Endodermal cell (in vitro differentiated cells): ENCODE results near the gene SYCP2. TPM values are rescaled to one million over a fixed set of nuclear protein-coding genes. Genes with fewer than 3 reads are reported as not detected.
A peak's percentile ranks its signal among the peaks of the same experiment; 100 is the strongest.

ENCODE experiments used
- DNase-seq: peaks from one replicate; pipeline ENCODE4 v3.0.0-alpha.2; 2017
- H3K27ac ChIP-seq: 2 replicates; pipeline ENCODE4 v1.5.1; 2013; ENCODE audit warnings: mild to moderate bottlenecking, low read depth, low read length, moderate library complexity
- H3K27me3 ChIP-seq: 2 replicates; pipeline ENCODE4 v1.6.1; 2013; ENCODE audit warnings: mild to moderate bottlenecking, low read length, moderate library complexity; ENCODE audit not compliant: insufficient read depth, control insufficient read depth, poor library complexity, severe bottlenecking
- H3K36me3 ChIP-seq: 2 replicates; pipeline ENCODE4 v1.7.0; 2013; ENCODE audit warnings: mild to moderate bottlenecking, low read length, moderate library complexity; ENCODE audit not compliant: control insufficient read depth, insufficient read depth
- H3K4me1 ChIP-seq: one replicate; pipeline ENCODE4 v1.7.0; 2013; ENCODE audit warnings: low read length; ENCODE audit not compliant: control insufficient read depth, insufficient read depth
- H3K4me3 ChIP-seq: 2 replicates; pipeline ENCODE4 v1.5.1; 2013; ENCODE audit warnings: mild to moderate bottlenecking, low read length, moderate library complexity
- H3K9ac ChIP-seq: 2 replicates; pipeline ENCODE4 v1.6.1; 2013; ENCODE audit warnings: mild to moderate bottlenecking, low read length, moderate library complexity; ENCODE audit not compliant: poor library complexity, severe bottlenecking; ENCODE audit errors: extremely low read depth
- H3K9me3 ChIP-seq: 2 replicates; pipeline ENCODE4 v1.6.1; 2013; ENCODE audit warnings: mild to moderate bottlenecking, low read length, moderate library complexity; ENCODE audit not compliant: control insufficient read depth
- H3K27ac Mint-ChIP-seq: 2 replicates; pipeline ENCODE4 v1.8.0; 2020; ENCODE audit warnings: mixed read lengths
- H3K27me3 Mint-ChIP-seq: 2 replicates; pipeline ENCODE4 v1.8.0; 2021; ENCODE audit warnings: mild to moderate bottlenecking, mixed read lengths; ENCODE audit not compliant: insufficient read depth
- H3K36me3 Mint-ChIP-seq: 2 replicates; pipeline ENCODE4 v1.8.0; 2020; ENCODE audit warnings: low read depth, mixed read lengths
- H3K4me1 Mint-ChIP-seq: 2 replicates; pipeline ENCODE4 v1.8.0; 2020; ENCODE audit warnings: mixed read lengths
- H3K4me3 Mint-ChIP-seq: 2 replicates; pipeline ENCODE4 v1.8.0; 2020; ENCODE audit warnings: mild to moderate bottlenecking, moderate library complexity, mixed read lengths
- H3K9me3 Mint-ChIP-seq: 2 replicates; pipeline ENCODE4 v1.8.0; 2020; ENCODE audit warnings: mild to moderate bottlenecking, mixed read lengths
- WGBS, 2 experiments: methylation state at CpG; one replicate each; pipeline versions ENCODE4 v1.1.5 to v1.1.7; 2013; ENCODE audit warnings: missing lambda C conversion rate in 2 of 2, mixed read lengths in 1 of 2; ENCODE audit not compliant: insufficient coverage in 1 of 2, insufficient read length in 1 of 2; 5-methylcytosine and 5-hydroxymethylcytosine counted together
- total RNA-seq, 2 donors: library from RNA; stranded (reverse); fragmentation: NEBNext Ultra II Directional in 1 of 2; extraction: Animal tissue kit (Norgen Biotek cat#: 25700) in 1 of 2; gene quantifications; 2 replicates in 1 of 2; 3 replicates in 1 of 2; pipeline ENCODE4 v1.2.1, GENCODE V29; 2021
- TF ChIP-seq, protein P1 (sequence below): fragments of 200-600 bp; sonication (generic); conservative IDR thresholded peaks from 2 replicates; pipeline ENCODE4 v1.5.0; 2021; ENCODE audit warnings: antibody characterized with exemption, mild to moderate bottlenecking

Gene SYCP2
- total RNA-seq, 2 donors from 2014 or later, result 1.2 to 1.4 TPM

DNA sequence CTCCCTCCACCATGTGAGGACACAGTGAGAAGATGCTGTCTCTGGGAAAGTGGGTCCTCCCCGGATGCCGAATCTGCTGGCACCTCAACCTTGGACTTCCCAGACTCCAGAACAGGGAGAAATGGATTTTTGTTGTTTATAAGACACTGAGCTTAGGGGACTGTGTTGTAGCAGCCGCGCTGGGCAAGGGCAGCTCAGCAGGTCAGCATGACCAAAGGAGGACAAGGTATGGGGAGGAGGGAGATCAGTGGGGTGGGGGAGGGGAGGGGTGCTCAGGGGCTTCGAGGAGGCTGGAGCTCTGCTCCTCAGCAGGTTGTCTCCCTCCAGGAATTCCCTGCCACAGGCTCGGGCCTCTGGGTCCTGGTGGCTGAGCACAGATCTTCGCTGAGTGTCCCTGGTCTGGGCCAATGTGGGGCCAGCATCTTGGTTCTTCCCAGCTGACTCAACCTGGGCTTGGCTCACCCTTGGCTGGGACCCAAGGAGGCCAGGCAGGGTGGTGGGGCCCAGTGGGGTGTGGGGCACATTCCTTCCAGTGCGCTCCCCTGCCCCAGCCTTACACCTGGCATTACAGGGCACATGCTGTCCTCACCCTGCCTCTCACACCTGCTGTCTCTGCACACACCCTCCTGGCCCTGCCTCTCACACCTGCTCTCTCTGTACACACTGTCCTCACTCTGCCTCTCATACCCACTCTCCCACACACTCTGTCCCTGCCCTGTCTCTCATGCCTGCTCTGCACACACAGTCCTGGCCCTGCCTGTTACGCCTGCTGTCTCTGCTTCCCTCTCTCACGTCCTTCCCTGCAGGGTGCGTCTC is 107.3 kb downstream of the SYCP2 start:
- no peaks in the 10 kb centered on the region for H3K27me3 ChIP-seq
- no peaks in the 10 kb centered on the region for H3K4me1 ChIP-seq
- DNase-seq, result peak; percentile 31
- WGBS, 2 experiments, result 78 to 85% methylated on average over 7 to 11 of the region's 11 CpGs
- H3K36me3 Mint-ChIP-seq, result no peaks in the 10 kb centered on the region
- no peak overlapping the region for H3K4me3 Mint-ChIP-seq
- H3K4me3 ChIP-seq, result no peak overlapping the region
- TF ChIP-seq, protein P1, sequence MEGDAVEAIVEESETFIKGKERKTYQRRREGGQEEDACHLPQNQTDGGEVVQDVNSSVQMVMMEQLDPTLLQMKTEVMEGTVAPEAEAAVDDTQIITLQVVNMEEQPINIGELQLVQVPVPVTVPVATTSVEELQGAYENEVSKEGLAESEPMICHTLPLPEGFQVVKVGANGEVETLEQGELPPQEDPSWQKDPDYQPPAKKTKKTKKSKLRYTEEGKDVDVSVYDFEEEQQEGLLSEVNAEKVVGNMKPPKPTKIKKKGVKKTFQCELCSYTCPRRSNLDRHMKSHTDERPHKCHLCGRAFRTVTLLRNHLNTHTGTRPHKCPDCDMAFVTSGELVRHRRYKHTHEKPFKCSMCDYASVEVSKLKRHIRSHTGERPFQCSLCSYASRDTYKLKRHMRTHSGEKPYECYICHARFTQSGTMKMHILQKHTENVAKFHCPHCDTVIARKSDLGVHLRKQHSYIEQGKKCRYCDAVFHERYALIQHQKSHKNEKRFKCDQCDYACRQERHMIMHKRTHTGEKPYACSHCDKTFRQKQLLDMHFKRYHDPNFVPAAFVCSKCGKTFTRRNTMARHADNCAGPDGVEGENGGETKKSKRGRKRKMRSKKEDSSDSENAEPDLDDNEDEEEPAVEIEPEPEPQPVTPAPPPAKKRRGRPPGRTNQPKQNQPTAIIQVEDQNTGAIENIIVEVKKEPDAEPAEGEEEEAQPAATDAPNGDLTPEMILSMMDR, result no peak
- H3K36me3 ChIP-seq, result no peaks in the 10 kb centered on the region
- H3K4me1 Mint-ChIP-seq, result no peaks in the 10 kb centered on the region
- no peak overlapping the region for H3K27ac Mint-ChIP-seq
- H3K27ac ChIP-seq, result no peak overlapping the region
- H3K9ac ChIP-seq, result no peak overlapping the region
- no peaks in the 10 kb centered on the region for H3K9me3 Mint-ChIP-seq
- H3K27me3 Mint-ChIP-seq, result peaks cover 13% of the 10 kb centered on the region
- no peaks in the 10 kb centered on the region for H3K9me3 ChIP-seq

DNA sequence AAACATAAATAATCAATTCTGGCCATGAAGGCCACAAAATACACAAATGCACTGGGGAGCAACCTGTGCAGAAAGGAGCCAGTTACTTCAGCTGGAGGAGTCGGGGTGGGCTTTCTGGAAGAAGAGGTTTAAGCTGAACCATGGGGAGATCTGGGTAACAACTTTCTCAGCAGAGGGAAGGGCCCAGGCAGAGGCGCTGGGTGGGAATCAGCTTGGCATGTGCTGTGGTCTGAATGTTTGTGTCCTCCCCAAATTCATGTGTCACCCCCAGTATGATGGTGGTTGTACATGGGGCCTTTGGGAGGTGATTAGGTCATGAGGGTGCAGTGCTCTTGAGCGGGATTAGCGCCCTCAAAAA is 107.9 kb downstream of the SYCP2 start:
- Histone ChIP-seq H3K9ac (no peak overlapping the region), H3K27me3 (no peaks in the 10 kb centered on the region), H3K4me3 (no peak overlapping the region), H3K9me3 (no peaks in the 10 kb centered on the region), H3K36me3 (no peaks in the 10 kb centered on the region), H3K4me1 (no peaks in the 10 kb centered on the region), H3K27ac (no peak overlapping the region)
- no peak for DNase-seq
- no peaks in the 10 kb centered on the region for H3K4me1 Mint-ChIP-seq
- 87 to 100% methylated on average over 1 to 4 of the region's 4 CpGs for WGBS, 2 experiments
- H3K36me3 Mint-ChIP-seq, result no peaks in the 10 kb centered on the region
- H3K27ac Mint-ChIP-seq, result no peak overlapping the region
- H3K9me3 Mint-ChIP-seq, result no peaks in the 10 kb centered on the region
- no peak overlapping the region for H3K4me3 Mint-ChIP-seq
- H3K27me3 Mint-ChIP-seq, result peaks cover 15% of the 10 kb centered on the region
- TF ChIP-seq, protein P1, result no peak

DNA sequence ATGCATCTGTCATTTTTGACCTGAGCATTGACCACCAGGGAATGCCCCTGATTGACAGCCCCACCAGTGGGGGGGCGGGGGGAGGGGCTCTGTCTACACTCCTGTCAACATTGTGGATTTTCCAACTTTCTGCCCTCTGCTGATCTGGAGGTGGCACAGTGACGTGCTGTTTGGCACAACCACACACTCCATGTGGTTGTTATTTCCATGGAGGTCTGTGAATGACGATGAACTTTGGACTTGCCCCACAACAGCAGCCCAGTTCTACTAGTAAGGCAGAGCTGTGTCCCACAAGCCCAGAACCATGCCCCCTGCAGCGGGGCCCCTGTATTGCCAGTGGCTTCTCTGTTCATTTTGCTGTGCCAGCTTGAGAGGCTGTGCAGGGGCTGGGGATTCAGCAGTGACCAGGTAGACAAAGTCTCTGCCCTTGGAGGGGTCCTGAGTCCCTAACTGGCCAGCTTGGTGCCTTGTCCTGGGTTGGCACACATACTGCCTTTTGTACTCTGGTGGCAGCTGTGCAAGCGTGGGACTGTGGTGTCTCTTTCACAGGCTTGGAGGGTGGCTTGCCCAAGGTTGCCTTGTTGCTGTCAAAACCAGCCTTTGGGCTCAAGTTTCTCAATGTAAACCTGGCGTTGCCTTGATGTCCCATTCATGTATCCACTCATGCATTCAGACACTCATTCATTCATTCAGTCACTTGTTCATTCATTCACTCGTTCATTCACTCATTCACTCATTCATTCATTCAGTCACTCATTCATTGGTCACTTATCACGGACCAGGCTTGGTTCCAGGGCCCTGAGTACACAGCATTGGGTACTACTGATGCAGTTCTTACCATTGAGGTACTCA is 108.5 kb downstream of the SYCP2 start:
- DNase-seq, result peak; percentile 41
- H3K9ac ChIP-seq, result no peak overlapping the region
- no peaks in the 10 kb centered on the region for H3K9me3 Mint-ChIP-seq
- no peak overlapping the region for H3K27ac ChIP-seq
- no peaks in the 10 kb centered on the region for H3K36me3 Mint-ChIP-seq
- no peaks in the 10 kb centered on the region for H3K9me3 ChIP-seq
- no peaks in the 10 kb centered on the region for H3K4me1 Mint-ChIP-seq
- 74 to 75% methylated on average over 6 to 8 of the region's 8 CpGs for WGBS, 2 experiments
- H3K36me3 ChIP-seq, result no peaks in the 10 kb centered on the region
- H3K4me3 ChIP-seq, result no peak overlapping the region
- TF ChIP-seq, protein P1, result peak; percentile 20
- H3K27me3 Mint-ChIP-seq, result peaks cover 11% of the 10 kb centered on the region
- H3K27ac Mint-ChIP-seq, result no peak overlapping the region
- no peaks in the 10 kb centered on the region for H3K27me3 ChIP-seq
- no peaks in the 10 kb centered on the region for H3K4me1 ChIP-seq
- H3K4me3 Mint-ChIP-seq, result no peak overlapping the region
